HFFc6 (cell line): Measurements from ENCODE around the gene CGB7. TPM values are rescaled to one million over a fixed set of nuclear protein-coding genes. Genes with fewer than 3 reads are reported as not detected.
"Not testable (repeated sequence)": the region's sequence is repeated elsewhere in the genome, so short reads cannot be mapped to it uniquely, and the experiment has no call there.

Source experiments
- DNase-seq: peaks from one replicate; pipeline ENCODE4 v3.0.0-alpha.2; 2018
- H3K27ac Mint-ChIP-seq: 2 replicates; pipeline ENCODE4 v1.8.0; 2020; ENCODE audit warnings: mild to moderate bottlenecking, mixed read lengths
- H3K27me3 Mint-ChIP-seq: 2 replicates; pipeline ENCODE4 v1.8.0; 2021; ENCODE audit warnings: mild to moderate bottlenecking, moderate library complexity, mixed read lengths; ENCODE audit not compliant: insufficient read depth
- H3K36me3 Mint-ChIP-seq: 2 replicates; pipeline ENCODE4 v1.8.0; 2021; ENCODE audit warnings: low read depth, mixed read lengths
- H3K4me1 Mint-ChIP-seq: 2 replicates; pipeline ENCODE4 v1.8.0; 2020; ENCODE audit warnings: low read depth, mixed read lengths
- H3K4me3 Mint-ChIP-seq: 2 replicates; pipeline ENCODE4 v1.8.0; 2020; ENCODE audit warnings: mild to moderate bottlenecking, moderate library complexity, mixed read lengths
- H3K9me3 Mint-ChIP-seq: 2 replicates; pipeline ENCODE4 v1.8.0; 2020; ENCODE audit warnings: mild to moderate bottlenecking, mixed read lengths
- CTCF ChIP-seq: fragments of 200-600 bp; sonication (generic); IDR thresholded peaks from 2 replicates; pipeline ENCODE4 v1.5.0; 2021; ENCODE audit warnings: antibody characterized with exemption, mild to moderate bottlenecking
- total RNA-seq, 6 experiments: library from RNA; stranded (reverse); fragmentation: NEBNext Ultra II Directional; extraction: Animal tissue kit (Norgen Biotek cat#: 25700); gene quantifications; 2 replicates in 1 of 6; 3 replicates in 5 of 6; pipeline ENCODE4 v1.2.3, GENCODE V29; 2021

The CGB7 gene
- total RNA-seq, 6 experiments from 2014 or later, result 0.36 to 2.2 (median 2.1) TPM

GRCh38 chr19:49056902-49057596 is 500 bp downstream of the CGB7 start:
- not testable (repeated sequence) for H3K9me3 Mint-ChIP-seq, H3K27me3 Mint-ChIP-seq, DNase-seq
- H3K27ac Mint-ChIP-seq, result peak overlapping the region; percentile 81
- H3K4me1 Mint-ChIP-seq, result peaks cover 28% of the 10 kb centered on the region
- peaks cover 10% of the 10 kb centered on the region for H3K36me3 Mint-ChIP-seq
- peak overlapping the region; percentile 90 for H3K4me3 Mint-ChIP-seq
- peak; percentile 16; the same call in 1 of the 2 replicates for TF ChIP-seq CTCF

GRCh38 chr19:49056101-49056901 is 1.2 kb downstream of the CGB7 start:
- Mint-ChIP-seq H3K36me3 (peaks cover 10% of the 10 kb centered on the region), H3K27me3 (peaks cover 3% of the 10 kb centered on the region), H3K4me1 (peaks cover 28% of the 10 kb centered on the region), H3K9me3 (no peaks in the 10 kb centered on the region), H3K27ac (peak overlapping the region; percentile 81), H3K4me3 (peak overlapping the region; percentile 90)
- TF ChIP-seq CTCF, result peak; percentile 67
- DNase-seq, result no peak

GRCh38 chr19:49050376-49051033 is 7.0 kb downstream of the CGB7 start:
- H3K36me3 Mint-ChIP-seq, H3K27me3 Mint-ChIP-seq, H3K9me3 Mint-ChIP-seq: not testable (repeated sequence)
- H3K27ac Mint-ChIP-seq, result peak overlapping the region; percentile 98
- H3K4me3 Mint-ChIP-seq, result peak overlapping the region; percentile 79
- peaks cover 19% of the 10 kb centered on the region for H3K4me1 Mint-ChIP-seq
- DNase-seq, result peak; percentile 74

DNA sequence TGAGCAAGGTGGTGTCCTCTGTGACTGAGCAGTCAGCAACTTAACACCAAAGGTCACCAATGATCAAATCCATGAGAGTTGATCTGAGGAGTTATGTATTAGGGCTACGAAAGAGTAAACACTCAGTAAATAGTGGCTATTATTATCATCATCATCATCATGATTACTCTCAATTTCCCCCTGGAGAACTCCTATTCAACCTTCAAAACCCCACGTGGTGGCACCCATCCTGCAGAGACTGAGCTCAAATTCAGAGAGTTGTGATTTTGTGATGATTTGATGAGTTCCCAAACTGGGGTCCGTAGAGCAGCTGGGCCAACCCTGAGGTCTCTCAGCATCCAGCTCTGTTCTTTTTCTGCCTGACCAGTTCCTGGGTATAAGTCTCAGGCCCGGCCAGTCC is 7.7 kb downstream of the CGB7 start:
- Mint-ChIP-seq H3K4me3 (peak overlapping the region; percentile 79; the same call in 1 of the 2 replicates), H3K27ac (peak overlapping the region; percentile 98; the same call in 1 of the 2 replicates), H3K4me1 (peaks cover 19% of the 10 kb centered on the region)
- not testable (repeated sequence) for DNase-seq, H3K27me3 Mint-ChIP-seq, H3K9me3 Mint-ChIP-seq, H3K36me3 Mint-ChIP-seq

- not testable (repeated sequence) for H3K9me3 Mint-ChIP-seq, H3K36me3 Mint-ChIP-seq, DNase-seq, H3K27me3 Mint-ChIP-seq, H3K4me3 Mint-ChIP-seq
- peak within 1 kb of the TSS; percentile 98; the same call in 1 of the 2 replicates for H3K27ac Mint-ChIP-seq
- peaks cover 19% of the 10 kb centered on the region for H3K4me1 Mint-ChIP-seq
Measured at GRCh38 chr19:49049011-49049410, 8.5 kb downstream of the CGB7 start, which contains the start of gene CGB8. Gene CGB8, minus strand, starts transcription at chr19:49049111. Its CDS starts 372 bp downstream, at chr19:49048739.

DNA sequence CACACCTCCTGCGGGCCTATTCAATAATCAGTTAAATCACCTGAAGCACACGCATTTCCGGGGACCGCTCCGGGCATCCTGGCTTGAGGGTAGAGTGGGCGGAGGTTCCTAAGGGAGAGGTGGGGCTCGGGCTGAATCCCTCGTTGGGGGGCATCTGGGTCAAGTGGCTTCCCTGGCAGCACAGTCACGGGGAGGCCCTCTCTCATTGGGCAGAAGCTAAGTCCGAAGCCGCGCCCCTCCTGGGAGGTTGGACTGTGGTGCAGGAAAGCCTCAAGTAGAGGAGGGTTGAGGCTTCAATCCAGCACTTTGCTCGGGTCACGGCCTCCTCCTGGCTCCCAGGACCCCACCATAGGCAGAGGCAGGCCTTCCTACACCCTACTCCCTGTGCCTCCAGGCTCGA is 14.0 kb downstream of the CGB7 start, which contains the start of gene CGB5:
CGB5 (plus strand) TSS at position 301 of the 400 bp plus-strand sequence. CDS start 362 bp downstream, outside the sequence.
- H3K9me3 Mint-ChIP-seq, H3K27ac Mint-ChIP-seq, DNase-seq, H3K36me3 Mint-ChIP-seq, H3K4me3 Mint-ChIP-seq, H3K27me3 Mint-ChIP-seq: not testable (repeated sequence)
- peaks cover 23% of the 10 kb centered on the region for H3K4me1 Mint-ChIP-seq

- H3K9me3 Mint-ChIP-seq, H3K27me3 Mint-ChIP-seq, H3K36me3 Mint-ChIP-seq, H3K4me3 Mint-ChIP-seq, DNase-seq, H3K27ac Mint-ChIP-seq: not testable (repeated sequence)
- peaks cover 31% of the 10 kb centered on the region for H3K4me1 Mint-ChIP-seq
Measured at GRCh38 chr19:49042666-49043065, 14.9 kb downstream of the CGB7 start.
